T-helper 9 cell (primary cell): ENCODE data around the gene IGFBP1.
"Not testable (repeated sequence)": the region's sequence is repeated elsewhere in the genome, so short reads cannot be mapped to it uniquely, and the experiment has no call there.

ENCODE experiments used
- DNase-seq: peaks from one replicate; pipeline ENCODE4 v3.0.0-alpha.2; 2020

Gene IGFBP1

DNA sequence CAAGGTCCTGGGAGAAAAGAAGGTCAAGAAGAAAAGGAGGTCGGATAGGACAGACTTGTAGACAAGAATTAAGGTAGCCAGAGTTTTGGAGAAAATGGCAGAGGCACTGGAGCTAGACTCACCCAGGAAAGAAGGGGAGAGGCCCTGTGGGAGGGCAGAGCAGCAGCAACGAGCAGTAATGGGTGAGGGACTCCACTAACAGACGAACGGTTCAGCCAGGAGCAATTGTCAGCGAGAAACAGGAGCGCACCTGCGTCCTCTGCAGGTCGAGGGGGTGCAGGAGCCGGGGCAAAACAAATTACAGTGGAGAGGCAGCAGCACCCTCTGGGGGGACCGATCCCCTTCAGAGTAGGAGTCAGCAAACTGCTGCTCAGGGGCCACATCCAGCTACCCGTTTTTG is 51.3 kb downstream of the IGFBP1 start:
- no peak for DNase-seq

DNA sequence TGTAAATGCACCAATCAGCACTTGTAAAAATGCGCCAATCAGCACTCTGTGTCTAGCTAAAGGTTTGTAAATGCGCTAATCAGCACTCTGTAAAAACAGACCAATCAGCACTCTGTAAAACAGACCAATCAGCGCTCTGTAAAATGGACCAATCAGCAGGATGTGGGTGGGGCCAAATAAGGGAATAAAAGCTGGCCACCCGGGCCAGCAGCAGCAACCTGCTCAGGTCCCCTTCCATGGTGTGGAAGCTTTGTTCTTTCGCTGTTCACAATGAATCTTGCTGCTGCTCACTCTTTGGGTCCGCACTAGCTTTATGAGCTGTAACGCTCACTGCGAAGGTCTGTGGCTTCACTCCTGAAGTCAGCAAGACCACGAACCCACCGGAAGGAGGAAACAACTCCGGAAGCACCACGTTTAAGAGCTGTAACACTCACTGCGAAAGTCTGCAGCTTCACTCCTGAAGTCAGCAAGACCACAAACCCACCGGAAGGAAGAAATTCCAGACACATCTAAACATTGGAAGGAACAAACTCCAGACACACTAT is 52.0 kb downstream of the IGFBP1 start:
- not testable (repeated sequence) for DNase-seq

DNA sequence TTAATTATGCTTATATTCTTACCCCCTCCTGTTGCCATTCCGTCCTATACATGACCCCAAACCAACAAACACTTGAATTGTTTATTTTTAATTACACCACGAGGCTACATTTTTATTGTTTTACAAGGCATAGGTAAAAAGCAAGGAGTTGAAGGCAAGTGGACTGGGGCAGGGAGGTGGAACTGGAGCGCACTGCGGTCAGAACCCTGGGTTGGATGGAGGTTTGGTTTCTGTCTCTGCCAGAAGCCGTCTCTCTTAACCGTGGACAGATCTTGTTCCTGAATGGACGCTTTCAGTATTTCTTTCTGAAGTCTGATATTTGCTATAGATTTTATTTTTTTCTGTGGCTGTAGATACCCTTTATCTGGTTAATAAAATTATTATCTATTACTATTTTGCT is 52.7 kb downstream of the IGFBP1 start:
- no peak for DNase-seq
